CD4-positive, alpha-beta T cell treated with Interferon gamma for 1 hour (primary cell): Measurements from ENCODE around the gene TGFB3.

Experiments
- DNase-seq: peaks from one replicate; pipeline ENCODE4 v3.0.0-alpha.2; 2020

The TGFB3 gene

DNA sequence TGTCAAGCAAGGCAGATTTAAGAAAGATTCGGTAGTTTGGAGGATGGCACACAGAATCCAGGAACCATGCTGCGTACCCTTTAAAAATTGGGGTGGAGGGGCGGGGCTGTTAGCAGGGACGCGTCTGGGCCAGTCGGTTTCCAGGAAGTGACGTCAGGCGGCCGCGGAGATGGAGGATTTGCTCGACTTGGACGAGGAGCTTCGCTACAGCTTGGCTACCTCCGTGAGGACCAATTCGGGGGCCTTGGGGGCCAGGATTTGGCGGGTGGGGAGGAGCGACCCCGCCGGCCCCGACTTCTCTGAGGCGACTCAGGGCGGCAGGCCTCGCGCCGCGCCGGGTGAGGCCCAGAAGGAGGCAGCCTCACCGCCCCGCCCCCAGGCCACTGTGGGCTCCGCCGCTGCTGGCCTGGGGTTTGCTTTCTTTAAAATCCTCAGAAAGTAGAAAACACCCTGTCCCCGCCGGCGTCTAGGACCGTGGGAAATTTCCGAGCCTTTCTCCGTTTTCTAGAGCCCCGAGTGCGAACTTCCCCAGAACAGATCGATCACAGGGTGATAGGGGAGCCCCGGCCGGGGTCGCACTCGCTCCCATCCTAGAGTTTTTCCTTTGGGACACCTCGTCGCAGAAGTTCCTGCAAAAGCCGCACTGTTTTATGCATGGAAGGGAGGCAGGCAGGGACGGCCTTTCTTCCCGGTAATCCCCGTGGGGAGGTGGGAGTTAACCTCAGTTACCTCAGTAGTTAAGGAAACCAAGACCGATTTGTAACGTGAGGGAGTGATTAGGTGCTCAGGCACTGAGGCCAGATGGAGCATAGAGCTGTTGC, 4.0 kb upstream of the TGFB3 start, which contains the start of gene IFT43:
Gene IFT43 (plus strand): TSS at position 146 of the 821 bp plus-strand sequence. CDS start 24 bp downstream, at position 170.
- DNase-seq: peak; percentile 87

DNA sequence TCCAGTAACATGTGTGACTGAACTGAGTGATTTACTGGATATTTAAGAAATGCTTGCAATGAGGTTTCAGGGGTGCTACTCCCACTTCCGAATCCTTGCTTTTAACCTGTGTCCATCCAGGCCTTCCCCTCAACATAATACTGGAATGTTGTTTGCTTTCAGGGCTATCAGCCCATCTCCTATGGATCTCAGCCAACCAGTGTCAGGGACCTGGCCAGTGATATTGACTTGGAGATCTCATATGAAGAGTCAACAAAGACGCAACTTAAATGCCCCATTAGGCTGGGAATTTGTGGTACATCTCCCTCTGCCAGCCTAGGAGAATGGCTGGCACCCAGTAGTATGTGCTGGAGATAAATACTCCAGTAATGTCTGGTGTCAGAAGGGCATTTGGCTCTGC, 2.9 kb upstream of the TGFB3 start:
- DNase-seq: no peak

DNA sequence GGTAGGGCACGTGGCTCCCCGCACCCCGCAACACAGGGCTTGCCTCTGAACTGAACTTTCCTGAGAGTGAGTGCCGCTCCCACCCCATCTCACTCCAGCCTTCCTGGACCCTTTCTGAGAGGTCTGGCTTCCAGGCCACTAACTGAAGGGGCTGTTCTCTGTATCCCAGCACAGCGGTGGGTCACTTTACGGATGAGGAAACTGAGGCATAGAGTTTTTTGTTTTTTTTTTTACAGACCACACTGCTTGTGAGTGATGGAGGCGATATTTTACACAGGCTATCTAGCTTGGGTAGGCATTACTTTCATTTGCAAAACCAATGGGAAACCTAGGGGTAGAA, 1.2 kb upstream of the TGFB3 start:
- DNase-seq: no peak

DNA sequence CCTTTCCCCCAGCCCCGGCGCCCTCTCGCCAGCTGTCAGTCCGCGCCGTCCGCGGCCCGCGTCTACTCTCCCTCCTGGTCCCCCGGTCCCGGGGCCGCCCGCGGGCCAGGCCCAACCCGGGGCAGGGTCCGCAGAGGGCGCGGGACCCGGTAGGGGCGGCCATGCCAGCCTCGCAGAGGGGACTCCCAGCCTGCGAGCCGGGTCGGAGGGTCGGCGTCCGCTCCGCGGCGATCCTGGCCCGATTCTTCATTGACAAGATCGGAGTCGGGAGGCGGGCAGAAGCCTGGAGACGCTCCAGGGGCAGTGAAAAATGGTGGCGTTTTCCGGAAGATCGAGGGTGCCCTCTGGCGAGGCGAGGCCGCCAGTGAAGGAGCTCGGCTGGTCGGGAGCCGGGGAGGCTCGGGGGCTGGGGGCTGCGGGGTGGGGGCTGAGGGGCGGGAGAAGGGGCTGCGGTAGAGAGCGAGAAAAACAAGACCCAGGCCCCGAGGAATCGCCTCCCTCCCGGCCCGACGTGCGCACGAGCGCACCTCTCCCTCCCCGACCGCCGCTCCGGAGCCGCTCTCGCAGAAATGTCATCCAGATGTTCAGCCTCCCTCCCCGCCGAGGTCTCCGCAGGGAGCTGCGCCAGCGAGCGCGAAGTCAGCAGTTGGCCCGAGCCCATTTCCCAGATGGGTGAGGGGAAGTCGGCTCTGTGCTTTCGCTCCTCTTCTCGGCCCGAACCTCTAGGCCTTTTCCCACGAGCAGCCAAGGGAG, 647 bp upstream of the TGFB3 start:
- DNase-seq: peak; percentile 75

DNA sequence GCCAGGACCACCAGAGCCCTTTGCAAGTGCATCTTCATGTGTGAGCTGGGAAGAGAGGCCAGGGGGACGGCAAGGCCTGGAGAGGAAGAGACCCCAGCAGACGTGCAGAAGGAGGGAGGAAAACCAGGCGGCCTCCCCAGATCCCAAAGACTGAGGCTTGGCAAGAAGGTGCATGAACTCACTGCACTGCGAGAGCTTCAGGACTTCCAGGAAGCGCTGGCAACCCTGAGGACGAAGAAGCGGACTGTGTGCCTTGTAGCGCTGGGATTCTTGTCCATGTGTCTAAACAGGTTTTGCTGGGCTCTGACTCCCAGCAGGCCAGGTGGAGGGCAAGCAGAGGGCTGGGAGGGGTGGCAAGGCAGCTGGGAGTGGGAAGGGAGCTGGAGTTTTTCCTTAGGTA, 939 bp downstream of the TGFB3 start:
- no peak for DNase-seq

DNA sequence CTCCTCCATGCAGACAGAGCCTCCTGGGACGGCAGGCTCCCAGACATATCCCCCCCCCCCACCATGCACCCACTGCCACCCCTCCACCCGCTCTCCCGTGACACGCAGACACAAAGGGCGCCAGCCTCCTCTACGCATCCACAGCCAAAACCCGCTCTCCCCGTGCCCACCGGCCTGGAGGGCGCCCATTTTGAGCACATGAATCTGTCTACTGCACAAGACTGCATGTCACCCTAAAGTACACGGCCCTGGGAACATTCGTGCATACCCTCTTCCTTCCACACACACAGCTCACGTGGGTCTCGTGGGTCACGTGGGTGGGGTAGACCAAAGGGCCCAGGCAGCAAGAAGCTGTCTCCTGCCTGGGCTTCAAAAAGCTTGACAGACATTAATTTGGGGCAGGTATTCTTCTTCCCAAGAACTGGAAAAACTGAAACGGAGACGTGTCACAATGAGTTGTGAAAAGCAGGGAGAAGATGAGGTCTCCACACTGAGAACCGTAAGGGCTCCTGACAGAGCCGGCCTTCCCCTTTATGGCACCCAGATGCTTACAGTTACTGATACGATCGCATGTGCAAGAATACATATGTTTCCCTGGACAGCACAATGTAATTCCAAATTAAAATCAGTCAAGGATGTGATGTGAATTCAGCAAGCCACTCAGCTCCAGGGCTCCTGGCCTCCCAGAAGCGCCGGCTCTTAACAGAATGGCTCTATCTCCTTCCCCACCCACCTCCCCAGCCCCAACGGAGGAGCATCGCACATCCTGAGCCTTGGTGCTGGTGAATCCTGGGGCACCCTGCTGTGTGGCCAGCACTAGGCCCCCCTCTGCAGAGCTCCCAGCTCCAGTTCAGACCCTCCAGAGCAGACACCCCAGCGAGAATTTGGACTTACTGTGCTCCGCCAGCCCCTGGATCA, 1.9 kb downstream of the TGFB3 start:
- DNase-seq: no peak

DNA sequence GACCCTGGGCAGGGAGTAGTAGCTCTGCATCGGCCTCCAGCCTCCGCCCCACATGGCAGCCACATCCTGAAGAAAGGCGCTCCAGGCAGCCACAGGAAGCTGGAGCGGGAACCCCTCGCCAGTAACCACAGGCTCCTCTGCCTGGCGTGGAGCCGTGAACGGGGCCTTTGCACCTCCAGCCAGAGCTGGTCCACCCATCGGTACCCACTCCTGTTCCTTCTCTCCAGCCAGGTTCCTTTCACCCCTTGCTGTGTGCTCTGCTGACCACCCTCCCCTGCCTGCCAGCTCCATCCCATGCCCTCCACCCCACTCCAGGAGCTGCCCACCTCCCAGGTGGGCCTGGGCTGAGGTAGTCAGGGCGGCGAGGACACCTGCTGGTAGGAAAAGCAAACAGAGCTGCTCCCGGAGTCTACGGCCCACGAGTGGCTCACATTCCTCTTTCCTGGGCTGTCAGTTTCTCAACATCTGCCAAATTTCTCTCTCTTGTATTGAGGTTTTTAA, 2.7 kb downstream of the TGFB3 start:
- DNase-seq: no peak

DNA sequence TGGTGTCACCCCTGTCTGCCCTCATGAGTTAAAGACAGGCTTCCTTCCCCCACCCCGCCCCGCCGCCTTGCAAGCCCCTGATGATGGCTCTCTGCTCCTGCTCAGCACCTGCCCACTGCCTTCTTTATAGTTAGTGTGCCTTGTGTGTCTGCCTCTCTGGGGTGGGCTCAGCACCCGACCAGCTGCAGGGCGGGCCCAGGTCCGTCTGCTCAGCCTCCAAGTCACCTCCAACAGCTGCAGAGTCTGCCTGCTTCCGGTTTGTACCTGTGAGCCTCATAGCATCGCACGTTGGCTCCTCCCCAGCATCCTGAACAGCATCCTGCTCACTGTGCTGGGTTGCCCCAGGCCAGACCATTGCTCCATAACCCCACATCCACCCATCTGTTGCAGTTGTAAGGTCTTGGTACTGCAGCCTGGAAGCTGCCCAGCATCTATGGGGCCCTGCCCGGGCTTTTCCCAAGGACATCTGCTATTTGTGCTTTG, 3.5 kb downstream of the TGFB3 start:
- DNase-seq: peak; percentile 22

DNA sequence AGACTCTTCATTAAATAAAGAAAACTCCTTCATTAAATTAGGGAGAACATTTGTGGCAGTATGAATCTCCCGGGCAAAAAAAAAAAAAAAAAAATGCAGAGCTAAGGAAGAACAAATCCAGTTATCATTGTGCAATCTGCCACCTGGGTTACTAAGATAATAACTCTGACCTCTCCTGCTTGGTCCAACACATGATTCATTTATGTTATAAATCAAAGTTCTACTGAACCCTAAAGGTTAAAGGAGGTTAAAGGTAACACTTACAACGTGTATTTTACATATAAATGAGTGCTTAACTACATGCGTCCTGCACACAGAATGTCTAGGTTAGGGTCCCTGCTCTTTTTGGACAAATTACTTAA, 4.2 kb downstream of the TGFB3 start:
- no peak for DNase-seq

DNA sequence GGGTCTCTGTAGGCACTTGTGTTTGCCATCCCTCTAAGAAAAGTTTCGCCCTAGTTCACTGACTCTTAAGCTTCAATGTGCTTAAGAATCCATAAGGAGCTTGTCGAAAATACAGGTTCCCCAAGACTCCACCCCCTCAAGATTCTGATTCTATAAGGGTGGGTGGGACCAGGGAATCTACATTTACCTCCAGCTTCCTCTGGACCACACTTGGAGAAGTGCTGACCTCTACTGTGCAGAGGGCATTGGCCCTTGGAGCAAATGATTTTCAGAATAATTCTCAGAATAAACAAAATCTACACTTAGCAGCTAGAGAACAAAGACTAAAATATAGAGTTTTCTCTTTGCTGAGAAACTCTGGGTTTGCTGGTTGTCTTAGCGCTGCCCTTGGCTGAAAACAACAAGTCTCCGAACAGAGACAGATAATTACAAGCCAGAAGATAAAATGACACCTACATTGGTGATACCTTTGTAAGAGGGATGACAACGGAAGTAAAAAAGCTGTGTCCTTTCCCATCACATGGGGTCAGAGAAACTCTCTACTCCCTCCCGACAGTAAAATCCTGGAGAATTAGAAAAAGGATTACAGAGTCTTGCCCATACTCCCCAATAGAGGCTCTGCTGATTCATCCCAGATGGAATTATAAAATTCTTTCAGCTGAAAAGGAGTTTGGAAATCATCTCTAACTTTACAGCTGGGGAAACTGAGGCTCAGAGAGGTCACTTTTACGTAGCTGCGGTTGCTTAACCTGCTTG, 4.8 kb downstream of the TGFB3 start:
- no peak for DNase-seq

DNA sequence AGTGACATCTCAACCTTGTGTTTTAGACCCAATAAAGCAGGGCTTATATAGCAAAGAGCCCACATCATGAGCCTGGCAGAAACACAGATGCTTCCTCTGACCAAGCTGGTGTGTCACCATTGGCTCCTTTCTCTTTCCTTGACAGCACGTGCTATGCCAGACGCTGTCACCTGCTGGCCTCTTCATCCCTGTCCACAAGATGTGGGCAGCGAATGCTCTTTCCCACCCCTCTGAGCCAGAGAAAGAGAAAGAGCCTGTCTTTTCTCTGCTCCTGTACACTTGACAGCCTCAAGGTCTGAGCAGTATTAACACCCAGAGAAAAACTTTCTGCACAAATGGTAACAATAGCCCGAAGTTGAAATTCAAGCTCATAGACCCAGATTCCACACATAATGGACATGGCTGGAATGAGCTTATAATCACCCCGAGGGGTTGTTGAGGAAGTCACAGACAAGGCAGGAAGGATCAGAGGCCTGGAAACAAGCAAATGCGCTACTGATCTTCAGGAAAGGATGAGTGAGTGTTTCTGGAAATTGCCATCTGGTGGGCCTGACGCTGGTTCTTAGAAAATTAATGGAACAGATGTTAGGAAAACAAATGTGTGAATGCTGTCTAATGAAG, 8.9 kb downstream of the TGFB3 start:
- no peak for DNase-seq

DNA sequence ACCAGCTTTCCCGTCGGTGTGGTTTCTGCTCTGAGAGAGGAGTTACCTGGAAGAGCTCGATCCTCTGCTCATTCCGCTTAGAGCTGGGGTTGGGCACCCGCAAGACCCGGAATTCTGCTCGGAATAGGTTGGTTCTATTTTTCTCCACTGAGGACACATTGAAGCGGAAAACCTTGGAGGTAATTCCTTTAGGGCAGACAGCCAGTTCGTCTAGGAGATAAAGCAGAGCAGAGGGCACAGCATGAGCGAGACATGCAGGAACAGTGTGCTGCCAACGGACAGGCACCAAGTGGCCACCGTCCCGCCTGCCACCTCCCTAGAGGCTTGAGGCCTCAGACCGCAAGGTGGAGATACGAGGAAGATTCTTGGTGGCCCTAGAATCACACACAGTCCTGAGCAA, 10.3 kb downstream of the TGFB3 start:
- no peak for DNase-seq

DNA sequence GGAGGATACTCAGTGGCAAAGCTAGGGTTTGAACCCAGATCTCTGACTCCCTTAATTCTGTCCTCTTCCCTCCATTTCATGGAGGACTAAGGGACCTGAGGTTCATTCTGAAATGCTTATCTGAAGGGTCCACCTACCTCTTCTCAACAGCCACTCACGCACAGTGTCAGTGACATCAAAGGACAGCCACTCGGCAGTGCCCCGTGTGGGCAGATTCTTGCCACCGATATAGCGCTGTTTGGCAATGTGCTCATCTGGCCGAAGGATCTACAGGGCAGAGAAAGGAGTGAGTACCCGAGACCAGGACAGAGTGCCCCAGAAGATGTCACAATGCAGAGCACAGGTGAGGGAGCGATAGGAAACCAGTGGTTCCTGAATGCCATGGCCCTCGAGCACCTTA, 10.8 kb downstream of the TGFB3 start:
- DNase-seq: no peak

DNA sequence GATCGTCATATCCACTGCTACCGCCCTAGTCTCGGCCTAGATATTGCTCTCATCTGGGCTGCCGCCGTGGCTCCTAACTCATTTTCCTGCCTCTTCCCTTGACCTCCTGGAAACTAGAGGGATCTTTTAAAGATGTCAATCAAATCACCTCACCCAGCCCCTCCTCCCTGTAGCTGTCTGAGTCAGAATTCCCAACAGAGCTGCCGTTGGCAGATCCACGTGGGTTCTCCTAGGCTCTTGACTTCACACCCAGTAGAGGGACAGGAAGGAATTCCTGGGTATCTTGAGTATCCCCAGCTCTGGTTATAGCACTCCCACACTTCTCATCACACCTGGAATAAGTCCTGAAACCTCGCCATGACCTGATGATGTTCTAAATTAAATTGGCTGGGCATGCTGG, 11.9 kb downstream of the TGFB3 start:
- DNase-seq: no peak

DNA sequence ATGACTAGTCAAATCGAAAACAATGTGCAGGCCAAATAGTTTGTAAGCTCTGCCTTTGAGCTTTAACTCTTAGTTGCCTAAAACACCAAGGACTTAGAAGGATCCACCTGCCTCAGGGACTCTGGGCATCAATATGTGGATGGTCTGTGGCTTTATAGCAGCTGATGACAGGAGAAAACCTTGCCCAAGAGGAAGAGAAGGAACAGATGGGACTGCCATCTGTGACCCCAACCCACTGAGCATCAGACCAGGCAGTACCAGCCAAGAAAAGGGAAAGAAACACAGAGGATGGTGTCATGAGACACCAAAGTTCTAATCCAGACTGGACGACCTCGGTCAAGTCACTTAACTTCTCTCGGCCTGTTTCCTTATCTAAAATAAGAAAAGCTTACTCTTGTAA, 12.7 kb downstream of the TGFB3 start:
- no peak for DNase-seq

DNA sequence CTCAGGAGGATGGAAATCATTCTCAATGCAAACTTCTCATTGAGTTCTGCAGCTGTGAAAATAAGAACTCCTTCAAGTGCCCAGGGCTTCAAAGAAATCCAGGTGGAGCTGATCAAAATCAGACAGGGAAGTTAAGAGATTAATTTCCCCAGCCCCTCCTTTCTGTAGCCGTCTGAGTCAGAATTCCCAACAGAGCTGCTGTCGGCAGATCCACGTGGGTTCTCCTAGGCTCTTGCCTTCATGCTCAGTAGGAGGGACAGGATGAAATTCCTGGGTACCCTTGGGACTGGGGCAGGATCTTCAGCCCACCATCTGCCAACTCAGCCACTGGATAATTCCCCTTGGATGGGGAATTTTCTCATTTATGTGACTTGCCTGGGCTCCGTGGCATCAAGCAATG, 13.3 kb downstream of the TGFB3 start:
- DNase-seq: no peak

DNA sequence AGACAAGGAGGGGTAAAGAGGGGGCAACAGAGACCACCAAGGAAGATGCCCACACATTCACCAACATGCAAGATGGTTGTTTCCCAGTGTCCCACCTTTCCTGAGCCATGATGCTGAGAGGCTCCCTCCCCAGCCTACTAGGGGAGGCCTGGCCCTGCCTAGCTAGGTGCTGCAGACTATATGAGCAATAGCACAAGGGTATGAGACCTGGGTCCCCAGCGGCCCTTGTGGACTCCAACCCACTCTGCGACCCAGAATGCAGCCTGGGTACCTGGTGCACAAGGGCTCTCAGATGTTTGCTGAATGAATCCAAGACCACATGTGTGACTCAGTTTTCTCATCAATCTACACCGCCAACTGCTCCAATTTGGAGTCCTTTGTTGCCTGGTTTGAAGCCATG, 13.9 kb downstream of the TGFB3 start:
- no peak for DNase-seq

DNA sequence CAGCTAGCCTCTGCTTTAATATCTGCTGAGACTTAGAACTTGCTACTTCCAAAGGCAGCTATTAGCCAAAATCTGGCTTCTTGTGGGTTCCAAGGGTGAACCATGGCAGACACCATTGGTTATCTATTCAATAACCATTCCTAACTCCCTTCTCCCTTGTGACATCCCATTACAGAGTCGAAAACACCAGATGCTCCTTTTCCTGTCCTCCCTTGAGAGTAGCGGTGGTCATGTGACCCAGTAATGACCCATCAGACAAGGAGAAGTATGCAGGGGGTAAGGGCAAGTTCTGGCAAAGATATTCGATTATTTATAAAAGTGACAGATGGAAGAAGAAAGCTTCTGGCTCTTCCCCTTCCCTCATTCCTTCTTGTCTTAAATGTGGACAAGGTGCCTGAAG, 20.1 kb downstream of the TGFB3 start:
- DNase-seq: no peak

DNA sequence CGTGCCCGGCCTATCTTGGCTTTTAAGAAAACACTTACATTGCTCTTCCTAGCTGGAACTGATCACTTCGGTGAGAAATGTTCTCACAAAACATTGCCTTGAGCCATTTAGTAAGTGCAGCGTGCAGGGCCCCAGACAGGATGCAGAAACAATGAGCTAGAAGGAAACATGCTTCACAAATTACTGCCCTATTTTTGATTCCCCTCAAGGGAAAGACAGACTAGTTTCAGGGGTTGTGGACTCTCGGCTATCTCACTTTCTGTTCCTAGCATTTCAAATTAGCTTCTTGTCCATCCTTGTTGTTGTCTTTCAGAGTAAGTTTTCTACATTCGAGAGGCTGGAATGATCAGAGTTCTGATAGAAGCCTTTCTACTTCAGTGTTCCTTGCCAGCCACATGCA, 21.6 kb downstream of the TGFB3 start:
- DNase-seq: no peak

DNA sequence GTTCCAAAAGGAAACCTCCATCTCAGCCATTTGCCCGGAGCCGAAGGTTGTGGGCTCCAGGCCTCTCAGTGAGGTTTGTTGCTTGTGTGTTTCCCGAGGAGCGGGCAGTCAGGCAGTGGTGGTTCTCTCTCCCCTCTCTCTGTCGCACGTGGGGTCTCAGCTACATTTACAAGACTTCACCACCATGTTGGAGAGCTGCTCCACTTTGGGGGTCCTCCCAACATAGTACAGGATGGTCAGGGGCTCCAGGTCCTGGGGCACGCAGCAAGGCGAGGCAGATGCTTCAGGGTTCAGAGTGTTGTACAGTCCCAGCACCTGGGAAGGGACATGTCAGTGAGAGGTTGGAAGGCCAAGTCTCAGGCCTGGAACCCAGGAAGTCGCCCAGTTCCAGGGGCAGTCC, 22.8 kb downstream of the TGFB3 start:
- DNase-seq: no peak

DNA sequence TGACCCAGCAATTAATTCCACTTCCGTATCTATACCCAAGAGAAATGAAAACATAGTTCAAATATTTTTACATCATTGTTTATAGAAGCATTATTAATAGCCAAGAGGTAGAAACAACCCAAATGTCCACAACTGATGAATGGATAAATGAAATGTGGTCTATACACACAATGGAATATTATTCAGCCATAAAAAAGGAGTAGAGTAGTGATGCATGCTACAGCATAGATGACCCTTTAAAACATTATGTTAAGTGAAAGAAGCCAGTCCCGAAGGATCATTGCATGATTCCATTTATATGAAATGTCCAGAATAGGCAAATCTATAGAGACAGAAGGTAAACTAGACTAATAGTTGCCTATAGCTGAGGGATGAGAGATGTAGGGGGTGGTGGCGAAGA, 29.3 kb downstream of the TGFB3 start:
- DNase-seq: no peak

DNA sequence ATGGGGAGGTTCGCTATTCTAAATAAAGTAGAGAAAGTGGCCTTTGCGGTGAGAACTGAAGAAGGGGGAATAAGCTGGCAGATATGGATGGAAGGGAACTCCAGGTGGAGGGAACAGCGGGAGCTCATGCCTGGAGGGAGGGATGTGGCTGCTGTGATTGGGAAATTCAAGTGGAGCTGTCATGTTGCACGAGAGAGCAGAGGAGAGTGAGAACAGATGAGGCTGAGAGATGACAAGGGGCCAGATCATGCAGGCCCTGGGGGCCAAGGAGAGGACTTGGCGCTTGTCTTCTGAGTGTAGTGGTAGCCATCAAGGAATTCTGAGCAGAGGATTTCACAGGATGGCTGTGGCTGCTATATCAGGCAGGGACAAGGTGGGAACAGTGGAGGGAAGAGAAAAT, 35.0 kb downstream of the TGFB3 start:
- DNase-seq: no peak
